Upper lobe of right lung (tissue), 1 donor: ENCODE measurements around the gene AGO4. TPM values are rescaled to one million over a fixed set of nuclear protein-coding genes. Genes with fewer than 3 reads are reported as not detected.
"Not testable (repeated sequence)": the region's sequence is repeated elsewhere in the genome, so short reads cannot be mapped to it uniquely, and the experiment has no call there.

Source experiments
- ATAC-seq: fragments of 200-7000 bp; cut with Tn5 transposase; one replicate; pipeline ENCODE4 v1.9.1; 2020; ENCODE audit warnings: mild to moderate bottlenecking, moderate library complexity
- DNase-seq: peaks from one replicate; pipeline ENCODE4 v3.0.0-alpha.2; 2020
- H3K27ac ChIP-seq: fragments of 200-600 bp; one replicate; pipeline ENCODE4 v1.8.0; 2022
- H3K27me3 ChIP-seq: fragments of 200-600 bp; one replicate; pipeline ENCODE4 v1.8.0; 2022; ENCODE audit warnings: mild to moderate bottlenecking
- H3K36me3 ChIP-seq: fragments of 200-600 bp; one replicate; pipeline ENCODE4 v1.8.0; 2022
- H3K4me1 ChIP-seq: fragments of 200-600 bp; one replicate; pipeline ENCODE4 v1.8.0; 2022
- H3K4me3 ChIP-seq: fragments of 200-600 bp; one replicate; pipeline ENCODE4 v1.8.0; 2022; ENCODE audit warnings: mild to moderate bottlenecking
- H3K9me3 ChIP-seq: fragments of 200-600 bp; one replicate; pipeline ENCODE4 v1.8.0; 2022
- CTCF ChIP-seq: fragments of 200-600 bp; IDR thresholded peaks from one replicate; pipeline ENCODE4 v1.8.0; 2022; ENCODE audit warnings: antibody characterized with exemption
- intact Hi-C: fragments of 100-400 bp; cut with DNase I; formaldehyde crosslinking; loops from one replicate; pipeline ENCODE4 v1.11.0; 2022
- total RNA-seq: library from RNA; stranded (reverse); fragmentation: NEBNext Ultra II Directional; extraction: Animal tissue kit (Norgen Biotek cat#: 25700); gene quantifications from one replicate; pipeline ENCODE4 v1.2.1, GENCODE V29; 2021
- donor health status: DM: no; HTN: yes; CAD: no; lungs with severe emphysema.

AGO4 gene
- total RNA-seq, 1 donor from 2014 or later, result 23.6 TPM

GRCh38 chr1:35863881-35864625, 56.2 kb downstream of the AGO4 start:
- Histone ChIP-seq H3K9me3 (no peaks in the 10 kb centered on the region), H3K27me3 (no peaks in the 10 kb centered on the region), H3K4me1 (peaks cover 12% of the 10 kb centered on the region), H3K27ac (peak overlapping the region; percentile 8), H3K4me3 (no peak overlapping the region), H3K36me3 (no peaks in the 10 kb centered on the region)
- no peak for ATAC-seq
- intact Hi-C loops, result no loop called here
- no peak for DNase-seq
- TF ChIP-seq CTCF, result no peak

GRCh38 chr1:35864813-35865212, 57.0 kb downstream of the AGO4 start:
- H3K4me3 ChIP-seq, result no peak overlapping the region
- no peak for DNase-seq
- peak overlapping the region; percentile 14 for H3K27ac ChIP-seq
- peak; percentile 79 for ATAC-seq
- no peaks in the 10 kb centered on the region for H3K9me3 ChIP-seq
- H3K27me3 ChIP-seq, result no peaks in the 10 kb centered on the region
- TF ChIP-seq CTCF, result no peak
- H3K36me3 ChIP-seq, result no peaks in the 10 kb centered on the region
- H3K4me1 ChIP-seq, result peaks cover 12% of the 10 kb centered on the region
- intact Hi-C loops, result no loop called here

GRCh38 chr1:35866991-35867390, 59.2 kb downstream of the AGO4 start:
- intact Hi-C loops, result no loop called here
- no peak for DNase-seq
- H3K4me3 ChIP-seq, result no peak overlapping the region
- no peak for TF ChIP-seq CTCF
- peak; percentile 58 for ATAC-seq
- H3K36me3 ChIP-seq, result no peaks in the 10 kb centered on the region
- H3K27ac ChIP-seq, result no peak overlapping the region
- peaks cover 12% of the 10 kb centered on the region for H3K4me1 ChIP-seq
- no peaks in the 10 kb centered on the region for H3K9me3 ChIP-seq
- no peaks in the 10 kb centered on the region for H3K27me3 ChIP-seq

GRCh38 chr1:35869245-35869950, 61.6 kb downstream of the AGO4 start:
- DNase-seq, ATAC-seq, intact Hi-C loops, H3K27ac ChIP-seq, H3K4me1 ChIP-seq, H3K9me3 ChIP-seq, H3K36me3 ChIP-seq, H3K27me3 ChIP-seq, H3K4me3 ChIP-seq: not testable (repeated sequence)

GRCh38 chr1:35870651-35871309, 63.0 kb downstream of the AGO4 start:
- Histone ChIP-seq H3K4me1 (no peaks in the 10 kb centered on the region), H3K9me3 (no peaks in the 10 kb centered on the region), H3K4me3 (no peak overlapping the region), H3K36me3 (no peaks in the 10 kb centered on the region), H3K27me3 (no peaks in the 10 kb centered on the region), H3K27ac (no peak overlapping the region)
- TF ChIP-seq CTCF, result no peak
- DNase-seq (no peak), ATAC-seq (no peak)
- intact Hi-C loops, result no loop called here

- intact Hi-C loops, result no loop called here
- no peak overlapping the region for H3K27ac ChIP-seq
- TF ChIP-seq CTCF, result no peak
- DNase-seq (no peak), ATAC-seq (no peak)
- no peaks in the 10 kb centered on the region for H3K4me1 ChIP-seq
- no peak overlapping the region for H3K4me3 ChIP-seq
- H3K36me3 ChIP-seq, result no peaks in the 10 kb centered on the region
- H3K9me3 ChIP-seq, result no peaks in the 10 kb centered on the region
- H3K27me3 ChIP-seq, result no peaks in the 10 kb centered on the region
Observed at GRCh38 chr1:35873243-35873750, 65.5 kb downstream of the AGO4 start.

GRCh38 chr1:35874115-35874514, 66.3 kb downstream of the AGO4 start:
- H3K4me3 ChIP-seq, H3K9me3 ChIP-seq, ATAC-seq, H3K36me3 ChIP-seq, H3K27ac ChIP-seq, DNase-seq, H3K4me1 ChIP-seq, intact Hi-C loops, H3K27me3 ChIP-seq: not testable (repeated sequence)
